Measurements from ENCODE around the gene QRICH2. TPM values are rescaled to one million over a fixed set of nuclear protein-coding genes. Genes with fewer than 3 reads are reported as not detected.
A peak's percentile ranks its signal among the peaks of the same experiment; 100 is the strongest.

Gene QRICH2
- 0.57 TPM for polyA plus RNA-seq (2013, experiment 1 of 2)
- polyA plus RNA-seq (2013, experiment 2 of 2): 0.41 TPM

GRCh38 chr17:76307966-76308338, at the start of gene QRICH2:
QRICH2 (minus strand) TSS chr17:76308276; CDS start chr17:76307998, 278 bp downstream.
- H3K4ac ChIP-seq (ENCODE audit: low read depth in 1 of 2, low read length in 2 of 2): no peak within 1 kb of the TSS
- no peak within 1 kb of the TSS for H2BK120ac ChIP-seq (ENCODE audit: low read depth, low read length)
- H3K9me3 ChIP-seq (ENCODE audit: control insufficient read depth, low read length): no peaks in the 10 kb centered on the region
- no peak within 1 kb of the TSS for H2AFZ ChIP-seq (ENCODE audit: low read depth, low read length)
- no peak within 1 kb of the TSS for H3K23ac ChIP-seq (ENCODE audit: low read length in 2 of 2)
- peak within 1 kb of the TSS in 1 of 2 experiments; percentile 36 for H3K4me3 ChIP-seq (ENCODE audit: insufficient read depth in 1 of 2, low read depth in 1 of 2, low read length in 2 of 2)
- no peak within 1 kb of the TSS for H3K27ac ChIP-seq (ENCODE audit: low read length, poor library complexity, severe bottlenecking)
- H2BK5ac ChIP-seq (ENCODE audit: low read depth, low read length, poor library complexity, severe bottlenecking): no peak within 1 kb of the TSS
- no peak within 1 kb of the TSS for H2BK15ac ChIP-seq (ENCODE audit: low read depth, poor library complexity, severe bottlenecking)
- no peak within 1 kb of the TSS for H3K4me2 ChIP-seq (ENCODE audit: low read length, poor library complexity, severe bottlenecking)
- no peak within 1 kb of the TSS for H3K9ac ChIP-seq (ENCODE audit: low read length)
- H3K4me1 ChIP-seq (ENCODE audit: control insufficient read depth, insufficient read depth, low read depth, low read length): no peaks in the 10 kb centered on the region
- H3K79me1 ChIP-seq (replicated peaks; ENCODE audit: low read length, poor library complexity, severe bottlenecking): peaks cover 6% of the 10 kb centered on the region
- WGBS: 97% methylated on average over 44 of the region's 44 CpGs
- no peak within 1 kb of the TSS for H2BK12ac ChIP-seq (ENCODE audit: low read length in 2 of 2)
- no peaks in the 10 kb centered on the region for H3K27me3 ChIP-seq (ENCODE audit: control insufficient read depth in 1 of 2, insufficient read depth in 1 of 2, low read length in 2 of 2)
- peaks cover 35 to 37% of the 10 kb centered on the region in 2 experiments for H3K36me3 ChIP-seq (ENCODE audit: control insufficient read depth in 1 of 2, insufficient read depth in 2 of 2, low read depth in 1 of 2, low read length in 2 of 2)
- H3K18ac ChIP-seq (ENCODE audit: low read depth in 1 of 2, low read length in 2 of 2): no peak within 1 kb of the TSS
- no peak within 1 kb of the TSS for H4K8ac ChIP-seq (ENCODE audit: low read length)
- H3K14ac ChIP-seq (ENCODE audit: low read length in 2 of 2): no peak within 1 kb of the TSS
- DNase-seq: no peak
- H2AK5ac ChIP-seq (ENCODE audit: low read length, severe bottlenecking): no peak within 1 kb of the TSS
- peak within 1 kb of the TSS; percentile 56 for H4K91ac ChIP-seq (ENCODE audit: low read length)

- 85% methylated on average over 6 of the region's 6 CpGs for WGBS
- H2AFZ ChIP-seq (ENCODE audit: low read depth, low read length): no peak overlapping the region
Measured at GRCh38 chr17:76357597-76358158, 49.6 kb upstream of the QRICH2 start.

GRCh38 chr17:76356803-76357456, 48.9 kb upstream of the QRICH2 start:
- H3K9me3 ChIP-seq (ENCODE audit: control insufficient read depth, low read length): no peaks in the 10 kb centered on the region
- H3K4me1 ChIP-seq (ENCODE audit: control insufficient read depth, insufficient read depth, low read depth, low read length): peaks cover 8% of the 10 kb centered on the region
- H2BK15ac ChIP-seq (ENCODE audit: low read depth, poor library complexity, severe bottlenecking): no peak overlapping the region
- H2BK120ac ChIP-seq (ENCODE audit: low read depth, low read length): no peak overlapping the region
- no peak overlapping the region for H3K9ac ChIP-seq (ENCODE audit: low read length)
- no peak overlapping the region for H2AFZ ChIP-seq (ENCODE audit: low read depth, low read length)
- no peaks in the 10 kb centered on the region for H3K36me3 ChIP-seq (ENCODE audit: control insufficient read depth in 1 of 2, insufficient read depth in 2 of 2, low read depth in 1 of 2, low read length in 2 of 2)
- no peak overlapping the region for H3K27ac ChIP-seq (ENCODE audit: low read length, poor library complexity, severe bottlenecking)
- no peak overlapping the region for H3K4ac ChIP-seq (ENCODE audit: low read depth in 1 of 2, low read length in 2 of 2)
- 92% methylated on average over 12 of the region's 12 CpGs for WGBS
- no peak overlapping the region for H3K23ac ChIP-seq (ENCODE audit: low read length in 2 of 2)
- no peak overlapping the region for H3K18ac ChIP-seq (ENCODE audit: low read depth in 1 of 2, low read length in 2 of 2)
- H4K8ac ChIP-seq (ENCODE audit: low read length): no peak overlapping the region
- no peak overlapping the region for H2AK5ac ChIP-seq (ENCODE audit: low read length, severe bottlenecking)
- H3K4me2 ChIP-seq (ENCODE audit: low read length, poor library complexity, severe bottlenecking): no peak overlapping the region
- no peak for DNase-seq
- H3K4me3 ChIP-seq (ENCODE audit: insufficient read depth in 1 of 2, low read depth in 1 of 2, low read length in 2 of 2): no peak overlapping the region
- no peak overlapping the region for H4K91ac ChIP-seq (ENCODE audit: low read length)
- no peak overlapping the region for H2BK12ac ChIP-seq (ENCODE audit: low read length in 2 of 2)
- H3K27me3 ChIP-seq (ENCODE audit: control insufficient read depth in 1 of 2, insufficient read depth in 1 of 2, low read length in 2 of 2): no peaks in the 10 kb centered on the region
- H2BK5ac ChIP-seq (ENCODE audit: low read depth, low read length, poor library complexity, severe bottlenecking): no peak overlapping the region
- H3K14ac ChIP-seq (ENCODE audit: low read length in 2 of 2): no peak overlapping the region
- peaks cover 6% of the 10 kb centered on the region for H3K79me1 ChIP-seq (replicated peaks; ENCODE audit: low read length, poor library complexity, severe bottlenecking)

More at GRCh38 chr17:76357597-76358158, 49.6 kb upstream of the QRICH2 start:
- H3K9ac ChIP-seq (ENCODE audit: low read length): no peak overlapping the region
- no peaks in the 10 kb centered on the region for H3K36me3 ChIP-seq (ENCODE audit: control insufficient read depth in 1 of 2, insufficient read depth in 2 of 2, low read depth in 1 of 2, low read length in 2 of 2)
- no peak overlapping the region for H4K8ac ChIP-seq (ENCODE audit: low read length)
- H3K4me2 ChIP-seq (ENCODE audit: low read length, poor library complexity, severe bottlenecking): no peak overlapping the region
- no peak overlapping the region for H2BK15ac ChIP-seq (ENCODE audit: low read depth, poor library complexity, severe bottlenecking)
- H3K14ac ChIP-seq (ENCODE audit: low read length in 2 of 2): no peak overlapping the region
- H3K9me3 ChIP-seq (ENCODE audit: control insufficient read depth, low read length): no peaks in the 10 kb centered on the region
- no peak overlapping the region for H4K91ac ChIP-seq (ENCODE audit: low read length)
- no peak overlapping the region for H2BK12ac ChIP-seq (ENCODE audit: low read length in 2 of 2)
- no peaks in the 10 kb centered on the region for H3K27me3 ChIP-seq (ENCODE audit: control insufficient read depth in 1 of 2, insufficient read depth in 1 of 2, low read length in 2 of 2)
- no peak overlapping the region for H3K4me3 ChIP-seq (ENCODE audit: insufficient read depth in 1 of 2, low read depth in 1 of 2, low read length in 2 of 2)
- H3K27ac ChIP-seq (ENCODE audit: low read length, poor library complexity, severe bottlenecking): no peak overlapping the region
- H3K4ac ChIP-seq (ENCODE audit: low read depth in 1 of 2, low read length in 2 of 2): no peak overlapping the region
- no peak overlapping the region for H3K23ac ChIP-seq (ENCODE audit: low read length in 2 of 2)
- H3K4me1 ChIP-seq (ENCODE audit: control insufficient read depth, insufficient read depth, low read depth, low read length): peaks cover 7% of the 10 kb centered on the region
- peaks cover 6% of the 10 kb centered on the region for H3K79me1 ChIP-seq (replicated peaks; ENCODE audit: low read length, poor library complexity, severe bottlenecking)
- no peak overlapping the region for H2BK120ac ChIP-seq (ENCODE audit: low read depth, low read length)
- H2AK5ac ChIP-seq (ENCODE audit: low read length, severe bottlenecking): no peak overlapping the region
- H2BK5ac ChIP-seq (ENCODE audit: low read depth, low read length, poor library complexity, severe bottlenecking): no peak overlapping the region
- no peak overlapping the region for H3K18ac ChIP-seq (ENCODE audit: low read depth in 1 of 2, low read length in 2 of 2)
- DNase-seq: no peak

- DNase-seq: no peak
- no peak overlapping the region for H3K14ac ChIP-seq (ENCODE audit: low read length in 2 of 2)
- 79% methylated on average over 13 of the region's 13 CpGs for WGBS
Measured at GRCh38 chr17:76354747-76355310, 46.8 kb upstream of the QRICH2 start.

More at GRCh38 chr17:76354747-76355310, 46.8 kb upstream of the QRICH2 start:
- Histone ChIP-seq H4K8ac (ENCODE audit: low read length) (no peak overlapping the region), H3K4me3 (ENCODE audit: insufficient read depth in 1 of 2, low read depth in 1 of 2, low read length in 2 of 2) (peak overlapping the region in 1 of 2 experiments; percentile 96), H2BK12ac (ENCODE audit: low read length in 2 of 2) (no peak overlapping the region), H2BK15ac (ENCODE audit: low read depth, poor library complexity, severe bottlenecking) (no peak overlapping the region), H2AFZ (ENCODE audit: low read depth, low read length) (no peak overlapping the region), H3K18ac (ENCODE audit: low read depth in 1 of 2, low read length in 2 of 2) (no peak overlapping the region), H3K9me3 (ENCODE audit: control insufficient read depth, low read length) (no peaks in the 10 kb centered on the region), H3K36me3 (ENCODE audit: control insufficient read depth in 1 of 2, insufficient read depth in 2 of 2, low read depth in 1 of 2, low read length in 2 of 2) (no peaks in the 10 kb centered on the region), H2AK5ac (ENCODE audit: low read length, severe bottlenecking) (no peak overlapping the region), H3K4me1 (ENCODE audit: control insufficient read depth, insufficient read depth, low read depth, low read length) (peaks cover 11% of the 10 kb centered on the region), H3K27me3 (ENCODE audit: control insufficient read depth in 1 of 2, insufficient read depth in 1 of 2, low read length in 2 of 2) (no peaks in the 10 kb centered on the region), H3K9ac (ENCODE audit: low read length) (peak overlapping the region; percentile 99), H2BK120ac (ENCODE audit: low read depth, low read length) (no peak overlapping the region), H3K4ac (ENCODE audit: low read depth in 1 of 2, low read length in 2 of 2) (no peak overlapping the region), H3K79me1 (replicated peaks; ENCODE audit: low read length, poor library complexity, severe bottlenecking) (peaks cover 11% of the 10 kb centered on the region), H4K91ac (ENCODE audit: low read length) (no peak overlapping the region), H2BK5ac (ENCODE audit: low read depth, low read length, poor library complexity, severe bottlenecking) (no peak overlapping the region), H3K4me2 (ENCODE audit: low read length, poor library complexity, severe bottlenecking) (no peak overlapping the region), H3K23ac (ENCODE audit: low read length in 2 of 2) (no peak overlapping the region), H3K27ac (ENCODE audit: low read length, poor library complexity, severe bottlenecking) (no peak overlapping the region)

Measured in mesenchymal stem cell (in vitro differentiated cells and primary cell).